GM19452 (cell line): Measurements from ENCODE around the gene RGS6.

Experiments used
- ATAC-seq: cut with Tn5 transposase; IDR thresholded peaks from one replicate; pipeline ENCODE4 v1.9.1; 2021; ENCODE audit not compliant: unreplicated experiment

RGS6 gene

GRCh38 chr14:72600551-72601330 lies 668.5 kb downstream of the RGS6 start:
- no peak for ATAC-seq

GRCh38 chr14:72603639-72604038 lies 671.4 kb downstream of the RGS6 start:
- ATAC-seq: no peak

DNA sequence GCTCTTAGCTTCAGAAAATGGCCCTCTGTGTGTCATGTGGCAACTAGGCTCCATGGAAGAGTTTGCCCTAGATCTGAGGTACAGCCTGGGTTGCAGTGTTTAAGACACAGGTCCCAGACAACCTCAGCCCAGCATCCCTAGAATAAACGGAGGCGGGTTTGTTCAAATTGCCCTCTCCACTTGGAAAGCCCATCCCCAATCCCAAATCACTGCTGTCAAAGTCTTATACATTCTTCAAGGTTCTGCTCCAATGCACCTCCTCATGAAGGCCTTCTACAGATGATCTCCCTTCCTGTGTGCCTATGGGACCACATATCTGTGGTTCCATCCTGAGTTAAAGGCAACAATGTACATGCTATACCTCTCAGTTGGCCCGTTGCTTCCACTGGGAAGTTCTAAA lies 671.9 kb downstream of the RGS6 start:
- no peak for ATAC-seq

- no peak for ATAC-seq
Observed at GRCh38 chr14:72605096-72605920, 673.1 kb downstream of the RGS6 start.

DNA sequence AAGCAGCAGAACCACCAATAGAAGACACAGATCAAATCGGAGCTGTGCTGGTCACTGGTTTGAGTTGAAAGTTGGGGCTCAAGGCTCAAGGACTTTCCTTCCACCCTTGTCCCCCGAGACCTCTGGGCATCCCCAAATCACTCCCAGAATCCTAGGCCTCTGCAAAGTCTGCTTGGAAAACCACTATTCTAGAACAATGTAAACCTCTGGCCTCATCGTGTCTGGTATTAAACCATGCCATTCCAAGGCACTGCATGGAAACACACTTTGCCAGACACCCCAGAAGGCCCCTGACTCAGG lies 673.6 kb downstream of the RGS6 start:
- no peak for ATAC-seq

DNA sequence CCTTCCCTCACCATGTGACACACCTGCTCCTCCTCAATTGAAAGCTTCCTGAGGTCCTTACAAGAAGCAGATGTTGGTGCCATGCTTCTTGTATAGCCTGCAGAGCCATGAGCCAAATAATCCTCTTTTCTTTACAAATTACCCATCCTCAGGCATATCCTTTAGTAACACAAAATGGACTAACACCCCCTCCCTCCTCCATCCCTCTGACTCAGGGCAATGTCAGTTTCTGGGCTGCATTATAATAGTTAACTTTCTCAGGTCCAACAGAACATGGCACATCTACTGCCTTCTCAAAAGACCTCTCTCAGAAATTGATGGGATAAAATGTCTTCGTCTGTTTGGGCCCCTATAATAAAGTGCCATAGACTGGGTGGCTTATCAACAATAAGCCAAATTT lies 674.6 kb downstream of the RGS6 start:
- no peak for ATAC-seq

- ATAC-seq: no peak
Observed at GRCh38 chr14:72607386-72608130, 675.3 kb downstream of the RGS6 start.

DNA sequence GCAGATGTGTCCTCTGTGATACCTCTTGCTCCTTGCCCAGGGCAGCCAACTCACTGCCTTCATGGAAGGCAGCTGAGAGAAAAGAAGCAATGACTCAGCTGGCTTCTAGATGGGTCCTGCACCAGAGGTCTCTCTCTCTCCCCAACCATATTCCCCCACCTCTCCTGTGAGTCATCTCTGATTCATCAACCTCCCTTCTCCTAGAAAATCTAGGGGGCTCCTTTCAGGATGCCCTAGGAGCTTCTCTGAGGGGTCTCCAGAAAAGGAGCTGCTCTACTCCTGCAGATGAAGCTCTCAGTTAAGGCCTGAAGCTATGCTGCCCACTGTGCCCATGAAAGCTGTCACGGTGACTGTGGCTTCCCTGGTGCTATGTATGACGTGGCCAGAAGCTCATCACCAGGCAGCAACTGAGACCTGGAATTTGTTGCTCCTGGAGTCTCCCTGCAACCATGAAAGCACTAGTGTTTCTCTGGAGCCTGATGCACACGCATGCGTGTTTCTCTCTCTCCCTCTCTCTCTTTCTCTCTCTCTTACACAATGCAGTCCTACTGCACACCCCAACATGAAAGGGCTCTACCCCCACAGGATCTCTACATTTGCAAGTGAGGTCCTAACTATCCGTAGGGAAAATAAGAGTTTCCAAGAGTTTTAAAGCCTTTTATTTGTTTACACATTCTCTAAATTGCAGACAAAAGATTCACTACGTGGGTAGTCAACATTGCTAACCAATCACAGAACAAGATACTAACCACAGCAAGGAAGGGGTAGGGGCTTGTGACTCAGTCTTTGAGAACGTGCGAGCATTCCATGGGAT lies 676.4 kb downstream of the RGS6 start:
- ATAC-seq: no peak

- ATAC-seq: no peak
Observed at GRCh38 chr14:72609205-72609916, 677.1 kb downstream of the RGS6 start.

DNA sequence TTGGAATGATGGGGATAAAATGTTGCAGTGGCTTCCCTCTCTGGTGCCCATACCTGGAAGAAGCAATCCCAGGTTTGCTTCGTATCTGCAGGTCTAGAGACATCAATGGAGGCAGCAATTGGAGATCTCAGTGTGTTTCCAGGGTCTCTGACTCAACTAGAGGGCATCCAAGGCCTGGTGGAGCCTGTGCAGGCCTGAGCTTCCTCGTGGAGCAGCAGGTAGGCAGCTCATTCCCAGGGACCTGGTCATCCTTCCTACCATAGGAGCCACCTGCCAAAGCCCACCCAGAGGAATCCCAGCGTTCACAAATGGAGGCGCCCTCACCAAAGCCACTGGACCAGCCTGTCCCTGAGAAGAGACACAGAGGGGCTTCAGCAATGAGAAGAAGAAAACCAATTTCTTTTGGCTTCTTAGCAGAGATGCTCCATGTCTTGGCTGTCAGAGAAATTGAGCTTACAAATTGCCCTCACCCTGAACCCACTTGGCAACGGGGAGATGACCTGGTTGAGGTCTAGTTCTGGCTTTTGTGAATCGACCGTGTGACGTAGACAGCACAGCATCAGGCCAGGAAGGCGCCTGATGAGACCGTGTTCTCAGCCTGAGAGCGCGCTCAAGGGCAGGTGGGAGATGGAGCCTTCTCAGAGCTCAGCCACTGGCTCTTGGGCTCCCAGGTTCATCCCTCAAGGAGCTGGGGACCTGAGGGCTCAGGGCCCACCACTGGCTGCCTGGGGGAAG lies 678.0 kb downstream of the RGS6 start:
- no peak for ATAC-seq

DNA sequence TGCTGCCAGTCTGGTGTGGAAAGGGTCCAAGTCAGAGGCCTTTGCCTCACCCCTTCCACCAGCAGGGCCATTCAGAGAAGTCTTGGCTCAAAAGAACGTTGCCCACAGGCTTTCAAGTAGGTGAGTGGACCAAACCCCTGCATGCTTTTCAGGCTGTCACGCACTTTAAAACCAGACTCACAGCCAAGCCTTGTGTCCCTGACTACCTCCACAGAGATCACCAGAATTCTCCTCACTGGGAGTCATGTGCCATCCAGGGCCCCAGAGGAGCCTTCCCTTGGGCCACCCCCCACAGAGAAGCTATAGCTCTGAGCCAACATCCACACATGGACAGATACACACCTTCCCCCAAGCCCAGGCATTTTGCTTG lies 678.6 kb downstream of the RGS6 start:
- no peak for ATAC-seq

DNA sequence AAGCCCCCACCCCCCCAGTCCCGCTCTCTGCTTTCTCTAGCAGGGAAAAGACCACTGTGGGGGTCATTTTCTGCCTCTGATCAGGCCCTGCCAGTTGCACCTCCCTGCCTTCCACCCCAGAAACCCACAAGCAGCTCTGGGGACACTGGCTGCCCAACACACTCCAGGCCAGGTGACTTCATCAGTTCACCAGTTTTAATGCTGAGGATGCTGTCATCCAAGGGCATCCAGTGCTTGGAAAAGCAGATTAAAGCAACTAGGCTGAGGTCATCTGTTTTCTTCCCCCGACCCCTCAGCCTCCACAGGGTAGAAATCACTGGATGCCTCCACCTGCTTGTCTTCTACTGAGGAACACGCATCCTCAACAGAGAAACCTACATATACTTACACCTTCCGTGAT lies 679.3 kb downstream of the RGS6 start:
- ATAC-seq: no peak

- ATAC-seq: no peak
Observed at GRCh38 chr14:72612041-72612440, 679.8 kb downstream of the RGS6 start.

- ATAC-seq: no peak
Observed at GRCh38 chr14:72613231-72613974, 681.2 kb downstream of the RGS6 start.

DNA sequence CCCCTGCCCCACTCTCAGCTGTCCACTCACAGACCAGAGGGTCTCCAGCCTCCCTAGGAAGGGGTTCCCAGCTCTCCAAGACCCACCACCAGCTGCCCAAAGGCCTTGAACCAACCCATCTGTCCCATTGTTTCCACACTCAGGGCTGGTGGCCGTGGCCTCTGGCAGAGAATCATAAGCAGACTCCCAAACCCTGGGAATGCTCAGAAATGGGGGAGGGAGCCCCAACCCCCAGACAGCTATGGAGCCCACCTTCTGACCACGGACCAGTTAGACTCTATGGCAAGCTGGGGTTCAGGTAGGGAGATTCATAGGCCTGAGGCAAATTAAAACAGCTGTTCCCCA lies 681.7 kb downstream of the RGS6 start:
- no peak for ATAC-seq

DNA sequence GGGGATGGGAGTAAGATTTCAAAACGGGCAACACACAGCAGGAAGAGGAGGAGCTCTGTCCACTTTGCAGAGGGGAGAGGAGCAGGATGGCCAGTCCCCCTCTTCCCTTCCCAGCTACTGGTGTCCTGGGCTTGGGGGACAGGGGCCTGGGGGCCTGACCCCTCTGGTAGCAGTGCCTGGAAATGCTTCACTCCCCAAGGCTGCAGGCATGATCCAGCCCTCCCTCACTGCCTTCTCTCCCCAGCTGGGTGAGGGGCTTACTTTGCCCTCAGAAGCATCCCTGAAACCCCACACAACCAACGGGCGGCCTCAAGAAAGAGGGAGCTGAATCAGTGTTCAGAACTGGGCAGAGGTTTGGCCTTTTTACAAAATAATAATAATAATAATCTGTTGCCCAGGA lies 682.1 kb downstream of the RGS6 start:
- ATAC-seq: no peak

- ATAC-seq: no peak
Observed at GRCh38 chr14:72614891-72615415, 682.7 kb downstream of the RGS6 start.

- no peak for ATAC-seq
Observed at GRCh38 chr14:72615451-72616121, 683.4 kb downstream of the RGS6 start.
